NCI-H2081 (cell line): ENCODE results near the gene LRIT1.
"Not testable (repeated sequence)": the region's sequence is repeated elsewhere in the genome, so short reads cannot be mapped to it uniquely, and the experiment has no call there.

ENCODE experiments used
- DNase-seq, 2 experiments: peaks; one replicate each; lab custom pipeline; 2025; lab: John Stamatoyannopoulos, UW

The LRIT1 gene, protein sequence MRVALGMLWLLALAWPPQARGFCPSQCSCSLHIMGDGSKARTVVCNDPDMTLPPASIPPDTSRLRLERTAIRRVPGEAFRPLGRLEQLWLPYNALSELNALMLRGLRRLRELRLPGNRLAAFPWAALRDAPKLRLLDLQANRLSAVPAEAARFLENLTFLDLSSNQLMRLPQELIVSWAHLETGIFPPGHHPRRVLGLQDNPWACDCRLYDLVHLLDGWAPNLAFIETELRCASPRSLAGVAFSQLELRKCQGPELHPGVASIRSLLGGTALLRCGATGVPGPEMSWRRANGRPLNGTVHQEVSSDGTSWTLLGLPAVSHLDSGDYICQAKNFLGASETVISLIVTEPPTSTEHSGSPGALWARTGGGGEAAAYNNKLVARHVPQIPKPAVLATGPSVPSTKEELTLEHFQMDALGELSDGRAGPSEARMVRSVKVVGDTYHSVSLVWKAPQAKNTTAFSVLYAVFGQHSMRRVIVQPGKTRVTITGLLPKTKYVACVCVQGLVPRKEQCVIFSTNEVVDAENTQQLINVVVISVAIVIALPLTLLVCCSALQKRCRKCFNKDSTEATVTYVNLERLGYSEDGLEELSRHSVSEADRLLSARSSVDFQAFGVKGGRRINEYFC

DNA sequence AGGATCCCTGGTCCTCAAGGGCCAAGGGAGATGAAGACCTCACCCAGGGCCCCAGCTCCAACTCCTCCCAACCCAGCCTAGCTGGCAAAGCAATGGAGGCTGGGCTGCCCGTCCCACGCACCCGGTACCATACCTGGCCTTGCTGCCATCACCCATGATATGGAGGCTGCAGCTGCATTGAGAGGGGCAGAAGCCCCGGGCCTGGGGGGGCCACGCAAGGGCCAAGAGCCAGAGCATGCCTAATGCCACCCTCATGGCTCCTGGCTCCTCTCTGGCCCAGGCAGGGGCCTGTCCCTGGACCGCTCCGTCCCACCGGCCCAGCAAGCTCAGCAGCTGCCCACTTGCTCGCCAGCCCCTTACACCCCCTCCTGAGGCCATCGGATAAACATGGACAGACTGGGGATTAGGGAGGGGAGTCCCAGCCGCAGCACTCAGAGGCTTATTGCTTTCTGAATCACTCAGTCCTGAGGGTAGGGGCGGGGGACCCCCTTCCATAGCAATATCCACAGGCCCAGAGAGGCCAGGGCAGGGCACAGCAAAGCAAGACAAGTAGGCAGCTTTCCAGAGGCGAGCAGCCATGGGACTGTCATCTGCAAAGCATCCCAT, at the start of gene LRIT1:
TSS of gene LRIT1 (minus strand) at position 362 of the 606 bp plus-strand sequence. CDS start at position 255, 107 bp downstream.
- DNase-seq, result no peak

DNA sequence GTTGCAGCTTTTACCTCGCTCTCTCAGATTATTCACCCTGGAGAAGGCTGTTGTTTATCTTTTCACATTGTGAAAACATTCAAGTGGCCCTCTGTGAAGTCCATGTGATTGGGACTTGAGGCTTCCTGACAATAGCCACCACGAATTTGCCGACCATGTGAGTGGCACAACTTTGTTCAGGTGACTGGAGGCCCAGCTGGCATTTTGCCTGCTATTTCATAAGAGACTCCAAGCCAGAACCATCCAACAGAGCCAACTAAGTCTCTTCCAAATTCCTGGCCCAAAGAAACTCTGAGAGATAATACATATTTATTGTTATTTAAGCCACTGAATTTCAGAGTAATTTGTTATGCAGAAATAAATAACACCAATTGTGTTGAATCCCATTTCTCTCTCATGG, 48.9 kb upstream of the LRIT1 start:
- DNase-seq, result no peak

- DNase-seq, result no peak
These were observed 48.3 kb upstream of the LRIT1 start for GRCh38 chr10:84289521-84290200.

DNA sequence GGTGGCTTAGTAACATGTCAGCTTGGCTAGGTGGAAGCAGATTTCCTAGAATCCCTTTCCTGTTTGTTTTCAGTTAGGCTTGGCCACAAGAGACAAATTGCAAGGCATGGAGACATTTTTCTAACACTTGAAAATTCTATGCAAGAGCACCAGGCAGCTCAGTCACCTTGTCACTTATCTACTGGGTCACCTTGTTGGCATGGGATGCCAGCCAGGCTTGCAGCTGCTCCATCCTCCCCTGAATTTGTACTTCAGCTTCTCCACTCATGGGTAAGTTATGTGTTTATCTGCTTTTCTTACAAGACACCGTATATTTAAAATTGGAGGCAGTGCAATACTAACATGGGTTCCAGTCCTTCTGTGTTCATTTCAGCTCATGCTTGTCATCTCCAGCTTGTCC, 46.8 kb upstream of the LRIT1 start:
- no peak for DNase-seq

GRCh38 chr10:84286695-84287094, 45.3 kb upstream of the LRIT1 start:
- DNase-seq, result no peak

DNA sequence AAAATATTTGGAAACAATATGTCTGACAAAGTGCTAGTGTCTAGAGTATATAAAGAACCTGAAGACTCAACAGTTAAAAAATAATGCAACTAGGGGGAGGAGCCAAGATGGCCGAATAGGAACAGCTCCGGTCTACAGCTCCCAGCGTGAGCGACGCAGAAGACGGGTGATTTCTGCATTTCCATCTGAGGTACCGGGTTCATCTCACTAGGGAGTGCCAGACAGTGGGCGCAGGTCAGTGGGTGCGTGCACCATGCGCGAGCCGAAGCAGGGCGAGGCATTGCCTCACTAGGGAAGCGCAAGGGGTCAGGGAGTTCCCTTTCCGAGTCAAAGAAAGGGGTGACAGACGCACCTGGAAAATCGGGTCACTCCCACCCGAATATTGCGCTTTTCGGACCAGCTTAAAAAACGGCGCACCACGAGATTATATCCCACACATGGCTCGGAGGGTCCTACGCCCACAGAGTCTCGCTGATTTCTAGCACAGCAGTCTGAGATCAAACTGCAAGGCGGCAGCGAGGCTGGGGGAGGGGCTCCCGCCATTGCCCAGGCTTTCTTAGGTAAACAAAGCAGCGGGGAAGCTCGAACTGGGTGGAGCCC, 38.6 kb upstream of the LRIT1 start:
- not testable (repeated sequence) for DNase-seq

DNA sequence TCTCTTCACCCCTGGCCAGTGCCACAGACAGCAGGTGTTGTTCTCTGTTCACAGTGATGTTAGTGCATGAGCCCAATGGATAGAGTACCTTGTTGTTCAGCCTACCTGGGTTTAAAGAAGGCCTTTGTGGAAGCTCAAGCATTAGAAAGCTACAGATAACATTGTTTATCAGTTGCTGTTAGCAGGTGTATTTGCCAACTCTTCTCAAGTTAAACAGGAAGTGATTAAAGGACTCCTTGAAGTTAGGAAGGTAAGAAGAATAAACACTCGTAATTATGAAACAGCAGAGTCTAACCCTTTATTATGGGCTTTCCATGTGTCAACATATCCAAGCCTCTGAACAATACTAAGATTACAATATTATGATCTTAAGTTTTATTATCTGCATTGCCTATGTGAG, 29.4 kb upstream of the LRIT1 start:
- DNase-seq, result peak in 1 of 2 experiments; percentile 59

DNA sequence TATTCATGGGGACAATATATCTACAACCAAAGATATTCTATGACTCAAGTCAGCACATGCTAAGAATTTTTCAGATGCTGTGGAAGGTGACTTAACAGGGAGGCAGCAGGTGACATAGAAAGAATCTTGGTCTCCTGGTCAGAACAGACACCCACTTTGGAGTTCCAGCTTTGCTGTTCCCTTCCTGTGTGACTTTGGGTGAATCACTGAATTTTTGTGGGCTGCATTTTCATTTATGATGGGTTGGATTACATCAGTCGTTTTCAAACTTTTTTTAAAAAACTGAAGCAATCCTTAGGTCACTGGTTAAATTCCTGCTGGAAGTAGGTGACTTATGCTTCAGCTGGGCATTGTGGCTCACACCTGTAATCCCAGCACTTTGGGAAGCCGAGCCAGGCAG, 28.4 kb upstream of the LRIT1 start:
- DNase-seq, result no peak

GRCh38 chr10:84269162-84269561, 27.8 kb upstream of the LRIT1 start:
- DNase-seq, result no peak

- peak in 1 of 2 experiments; percentile 33 for DNase-seq
These were observed 26.3 kb upstream of the LRIT1 start for GRCh38 chr10:84267503-84268126.

GRCh38 chr10:84265418-84265817, 24.1 kb upstream of the LRIT1 start:
- DNase-seq, result peak in 1 of 2 experiments; percentile 55

- peak; percentile 57 to 70 for DNase-seq
These were observed 23.3 kb upstream of the LRIT1 start for GRCh38 chr10:84264611-84265141.

DNA sequence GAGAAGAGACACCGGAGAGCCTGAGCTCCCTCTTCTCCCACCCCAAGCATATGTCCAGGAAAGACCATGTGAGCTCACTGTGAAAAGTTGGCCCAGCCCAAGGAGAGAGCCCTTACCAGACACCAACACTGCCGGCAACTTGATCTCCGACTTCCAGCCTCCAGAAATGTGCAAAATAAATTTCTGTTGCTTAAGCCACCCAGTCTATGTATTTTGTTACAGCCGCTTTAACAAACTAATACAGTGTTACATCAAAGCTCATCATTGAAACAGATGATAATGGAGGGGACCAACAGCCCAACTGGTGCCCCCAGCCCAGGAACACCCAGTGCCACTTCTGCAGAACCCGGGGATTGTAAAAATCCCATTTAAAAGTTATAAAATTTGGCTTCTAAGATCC, 22.4 kb upstream of the LRIT1 start:
- no peak for DNase-seq

DNA sequence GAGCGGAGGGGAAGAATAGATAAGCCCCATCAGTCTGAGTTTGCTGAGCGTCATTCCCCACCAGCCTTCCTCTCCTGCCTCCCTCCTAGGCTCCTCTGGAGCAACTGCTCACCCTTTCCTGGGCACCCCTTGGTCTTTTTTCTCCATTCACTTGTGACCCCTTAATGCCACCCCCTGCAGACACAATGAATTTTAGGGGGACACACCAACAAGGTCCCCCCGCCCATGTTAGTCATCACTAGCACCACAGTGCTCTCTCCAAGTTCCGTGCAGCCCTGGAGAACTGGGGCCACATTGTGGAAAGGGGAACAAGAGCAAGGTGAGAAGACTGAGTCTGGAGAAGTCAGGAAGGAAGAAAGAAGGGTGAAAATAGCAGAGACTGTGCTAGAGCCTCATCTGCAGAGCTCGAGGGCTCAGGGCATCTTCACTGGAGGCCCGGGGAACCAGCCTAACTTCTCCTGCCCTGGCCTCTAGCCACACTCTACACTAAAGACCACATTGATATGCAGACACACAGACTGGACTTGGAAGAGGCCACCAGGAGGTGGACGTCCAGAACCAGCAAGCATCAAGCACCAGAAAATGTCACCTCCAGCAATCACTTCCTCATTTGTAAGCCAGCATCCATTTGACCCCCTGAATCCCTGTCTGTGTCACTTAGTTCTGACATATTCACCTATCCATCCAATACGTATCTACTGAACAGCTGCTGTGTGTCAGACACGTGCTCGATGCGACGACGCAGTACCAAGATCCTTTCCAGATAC, 21.0 kb upstream of the LRIT1 start:
- DNase-seq, result no peak

- DNase-seq, result no peak
These were observed 20.0 kb upstream of the LRIT1 start for GRCh38 chr10:84261236-84261915.

DNA sequence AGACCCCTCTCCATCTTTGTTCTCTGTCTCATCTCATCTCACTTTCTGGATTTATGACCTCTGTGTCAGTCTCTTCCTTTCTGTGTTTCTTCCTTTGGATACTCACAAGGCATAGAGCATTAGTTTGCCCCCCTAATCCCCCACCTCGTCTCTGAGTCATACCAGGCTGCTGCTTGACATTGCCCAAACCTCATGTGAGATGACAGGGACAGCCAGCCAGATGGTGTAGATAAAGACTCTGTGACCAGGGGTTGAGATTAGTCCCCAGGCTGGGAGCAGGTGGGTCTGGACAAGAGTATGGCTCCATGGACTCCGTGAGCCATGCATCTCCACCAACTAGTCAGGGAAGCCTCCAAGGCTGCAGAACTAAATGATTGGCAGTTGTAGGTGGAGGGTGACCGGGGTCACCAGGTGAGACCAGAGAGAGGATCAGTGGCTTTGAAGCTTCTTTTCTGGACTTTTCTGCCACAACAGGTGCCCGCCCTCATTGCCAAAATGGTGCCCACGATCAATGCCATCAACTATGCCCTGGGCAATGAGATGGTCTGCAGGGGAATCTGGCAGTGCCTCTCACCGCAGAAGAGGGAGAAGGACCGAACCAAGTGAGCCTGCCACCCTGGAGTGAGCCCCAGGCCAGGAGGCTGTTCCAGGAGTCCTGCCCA, 16.8 kb upstream of the LRIT1 start:
- DNase-seq, result no peak

GRCh38 chr10:84257343-84258020, 16.1 kb upstream of the LRIT1 start:
- DNase-seq, result no peak

- DNase-seq, result no peak
These were observed 15.4 kb upstream of the LRIT1 start for GRCh38 chr10:84256510-84257342.
